Cardiac fibroblast (primary cell): ENCODE results near the gene HRK.

Experiments used
- DNase-seq, 2 donors: peaks; one replicate each; pipeline versions ENCODE4 v3.0.0 to v3.0.0-alpha.2; 2010; ENCODE audit warnings: low read depth in 2 of 2
- H3K4me3 ChIP-seq, 2 donors: replicated peaks in 1 of 2; 1 replicate in 1 of 2; 2 replicates in 1 of 2; pipeline ENCODE4 v1.5.1; 2011; ENCODE audit warnings: low read depth in 2 of 2, low read length in 2 of 2, mild to moderate bottlenecking in 2 of 2, moderate library complexity in 1 of 2
- CTCF ChIP-seq: IDR thresholded peaks from one replicate; pipeline ENCODE4 v1.5.1; 2011; ENCODE audit warnings: low read depth, mild to moderate bottlenecking, low read length, inconsistent platforms

The HRK gene

DNA sequence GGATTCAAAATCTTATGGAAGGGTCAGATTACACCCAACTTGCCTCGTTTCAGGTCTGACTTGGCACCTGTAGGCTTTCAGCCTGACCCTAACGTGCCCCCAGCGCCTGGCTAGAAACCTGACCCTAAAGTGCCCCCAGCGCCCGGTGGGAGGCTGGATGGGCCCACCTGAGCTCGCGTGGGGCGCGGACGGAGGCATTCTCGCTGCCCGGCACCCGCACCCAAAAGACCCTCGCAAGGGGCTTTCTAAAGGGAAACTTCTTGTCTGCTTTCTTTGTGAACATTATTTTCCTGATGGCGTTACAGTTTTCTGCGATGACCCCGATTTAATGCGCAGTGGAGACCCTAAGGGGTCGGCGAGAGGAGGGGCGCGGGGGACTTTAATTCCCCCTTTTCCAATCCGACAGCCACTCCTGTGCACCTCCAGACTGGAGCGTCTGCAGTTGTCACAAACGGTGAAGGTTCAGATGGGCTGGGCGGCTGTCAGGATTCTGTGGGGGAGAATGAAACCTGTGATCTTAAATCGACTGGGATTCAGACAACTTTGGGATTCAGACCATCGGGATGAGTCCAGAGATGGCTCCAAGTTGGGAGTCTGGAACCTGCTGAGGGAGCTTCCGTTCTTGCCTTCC, 751 bp upstream of the HRK start:
- H3K4me3 ChIP-seq: no peak overlapping the region
- TF ChIP-seq CTCF: no peak
- no peak for DNase-seq

DNA sequence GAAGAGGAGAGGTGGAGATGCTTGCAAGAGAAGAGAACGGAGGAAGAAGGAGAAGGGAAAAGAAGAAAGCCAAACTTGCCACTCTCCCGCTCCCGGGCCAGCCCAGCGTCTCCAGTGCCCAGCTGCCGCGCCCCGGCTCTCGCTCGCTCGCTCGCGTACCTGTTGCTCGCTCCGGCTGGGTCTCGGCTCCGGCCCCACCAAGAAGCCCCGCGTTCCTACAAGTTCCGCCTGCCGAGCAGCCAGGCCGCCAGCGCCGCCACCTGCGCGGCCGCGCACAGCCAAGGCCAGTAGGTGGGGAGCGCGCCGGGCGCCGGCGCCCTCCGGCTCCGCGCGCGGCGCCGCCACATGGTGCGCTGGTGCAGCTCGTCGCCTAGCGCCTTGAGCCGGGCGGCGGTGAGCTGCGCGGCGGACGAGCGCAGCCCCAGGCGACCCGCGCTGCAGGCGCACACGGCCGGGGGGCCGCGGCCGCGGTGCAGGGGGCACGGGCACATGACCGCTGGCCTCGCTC, 370 bp downstream of the HRK start:
- DNase-seq: peak in 1 of 2 donors; percentile 34

DNA sequence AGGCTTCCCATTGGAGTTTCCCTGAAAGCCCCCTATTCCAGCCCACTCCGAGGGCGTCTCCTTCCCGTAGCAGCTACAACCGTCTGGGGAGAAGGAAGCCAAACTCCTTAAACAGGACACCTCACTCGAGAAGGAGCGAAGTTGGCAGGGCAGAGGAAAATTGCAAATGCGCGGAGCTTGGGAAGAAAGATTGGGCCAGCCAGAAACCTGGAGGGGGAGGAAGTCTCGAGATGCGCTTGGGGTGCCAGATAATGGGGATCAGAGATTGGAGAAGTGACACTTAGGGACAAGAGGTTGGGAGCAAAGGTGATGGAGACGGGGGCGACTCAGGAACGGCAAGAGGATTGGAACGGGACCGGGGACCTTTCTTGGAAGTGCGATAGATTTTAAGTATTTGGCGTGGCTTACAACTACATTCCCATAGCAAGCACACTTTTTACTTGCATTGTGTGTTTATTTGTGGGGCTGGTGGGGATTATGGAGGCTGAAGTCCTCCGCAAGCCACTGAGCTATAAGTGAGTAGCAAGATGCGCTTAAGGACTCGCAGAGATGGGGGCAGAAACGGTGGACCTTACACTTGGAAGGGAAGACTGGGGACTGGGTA, 926 bp downstream of the HRK start:
- peak in 1 of 2 donors; percentile 58 for DNase-seq
- H3K4me3 ChIP-seq: no peak overlapping the region
- TF ChIP-seq CTCF: no peak

More for the DNA sequence above, 370 bp downstream of the HRK start:
- no peak for TF ChIP-seq CTCF
- H3K4me3 ChIP-seq: peak overlapping the region in 1 of 2 donors; percentile 32

DNA sequence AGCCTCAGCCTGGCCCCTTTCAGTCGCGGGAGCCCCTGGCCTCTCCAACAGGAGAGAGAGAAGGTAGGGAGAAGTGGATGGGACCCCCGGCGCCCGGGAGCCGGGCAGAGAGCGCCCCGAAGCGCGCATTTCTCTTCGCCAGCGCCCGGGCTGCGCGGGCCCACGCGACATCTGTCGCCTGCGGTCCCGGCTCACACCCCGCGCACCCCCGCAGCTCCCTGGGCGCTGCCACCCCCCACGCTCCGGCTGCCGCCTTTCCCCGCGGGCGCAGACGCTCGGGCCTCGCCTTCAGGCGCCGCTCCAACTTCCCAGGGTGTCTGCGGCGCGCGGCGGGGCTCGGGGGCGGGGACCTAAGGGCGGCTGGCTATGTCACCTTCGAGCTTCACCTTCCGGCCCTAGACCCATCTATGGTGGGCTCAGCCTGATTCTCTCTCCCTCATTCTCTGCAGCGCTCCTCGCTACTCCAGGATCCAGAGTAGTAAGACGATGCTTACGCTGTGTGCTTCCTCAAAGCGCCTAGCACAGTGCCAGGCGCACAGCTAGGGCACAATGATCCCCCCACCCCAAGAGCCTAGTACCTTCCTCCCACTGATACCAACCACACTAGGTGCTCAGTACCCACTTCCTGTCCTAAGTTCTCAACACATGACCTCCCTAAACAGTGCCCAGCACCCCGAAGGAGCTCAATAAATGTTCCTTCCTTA, 1.6 kb downstream of the HRK start:
- TF ChIP-seq CTCF: no peak
- DNase-seq: peak in 1 of 2 donors; percentile 33
- H3K4me3 ChIP-seq: peak overlapping the region in 1 of 2 donors; percentile 32

- DNase-seq: peak in 1 of 2 donors; percentile 44
- H3K4me3 ChIP-seq: peak overlapping the region in 1 of 2 donors; percentile 32
- no peak for TF ChIP-seq CTCF
These were observed 2.4 kb downstream of the HRK start for GRCh38 chr12:116878567-116879508.
